Stimulated activated CD8-positive, alpha-beta memory T cell treated with anti-CD3 and anti-CD28 coated beads, Interleukin-4, amount 100 ng/mL, for 1 hour (primary cell): ENCODE results near the gene GXYLT2.

Experiments
- DNase-seq, 2 donors: peaks; one replicate each; pipeline ENCODE4 v3.0.0-alpha.2; 2020; ENCODE audit warnings: low read depth in 2 of 2, low spot score in 1 of 2

GXYLT2 gene, protein sequence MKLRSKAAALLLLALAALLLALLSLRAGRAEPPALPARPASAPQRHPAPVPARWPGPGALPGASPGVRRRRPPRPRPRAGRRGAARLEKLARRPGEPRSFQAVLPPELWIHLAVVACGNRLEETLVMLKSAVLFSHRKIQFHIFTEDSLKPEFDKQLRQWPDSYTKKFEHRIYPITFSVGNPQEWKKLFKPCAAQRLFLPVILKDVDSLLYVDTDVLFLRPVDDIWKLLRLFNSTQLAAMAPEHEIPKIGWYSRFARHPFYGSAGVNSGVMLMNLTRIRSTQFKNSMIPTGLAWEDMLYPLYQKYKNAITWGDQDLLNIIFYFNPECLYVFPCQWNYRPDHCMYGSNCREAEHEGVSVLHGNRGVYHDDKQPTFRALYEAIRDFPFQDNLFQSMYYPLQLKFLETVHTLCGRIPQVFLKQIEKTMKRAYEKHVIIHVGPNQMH

DNA sequence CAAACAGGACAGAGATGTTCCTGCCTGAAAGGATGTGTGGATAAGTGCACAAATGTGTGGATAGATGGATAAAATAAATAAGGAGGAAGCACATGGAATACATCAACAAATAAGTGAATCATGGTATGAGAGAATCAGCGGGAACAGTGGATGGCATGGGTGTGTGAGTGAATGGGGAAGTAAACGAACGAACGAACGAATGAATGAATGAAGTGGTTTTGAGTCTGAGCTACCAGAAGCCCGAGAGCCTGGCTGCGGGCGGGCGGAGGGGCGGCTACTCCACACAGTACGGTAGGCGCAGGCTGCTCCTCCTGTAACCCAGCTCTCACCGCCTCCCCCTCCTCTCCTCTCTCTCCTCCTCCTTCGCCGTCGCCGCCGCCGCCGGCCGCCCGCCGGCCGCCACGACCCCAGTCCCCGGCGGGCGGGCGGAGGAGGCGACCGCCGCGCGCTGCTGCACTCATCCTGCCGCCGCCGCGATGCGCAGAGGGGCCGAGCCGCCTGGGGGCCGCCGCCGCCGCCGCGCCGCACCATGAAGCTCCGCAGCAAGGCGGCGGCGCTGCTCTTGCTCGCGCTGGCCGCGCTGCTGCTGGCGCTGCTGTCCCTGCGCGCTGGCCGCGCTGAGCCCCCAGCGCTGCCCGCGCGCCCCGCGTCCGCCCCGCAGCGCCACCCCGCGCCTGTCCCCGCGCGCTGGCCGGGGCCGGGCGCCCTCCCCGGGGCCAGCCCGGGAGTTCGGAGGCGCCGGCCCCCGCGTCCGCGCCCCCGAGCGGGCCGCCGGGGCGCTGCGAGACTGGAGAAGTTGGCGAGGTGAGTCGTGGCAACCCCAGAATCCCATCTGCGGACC lies at the start of gene GXYLT2:
TSS of gene GXYLT2 (plus strand) at position 342 of the 841 bp plus-strand sequence. CDS start at position 530, 188 bp downstream.
- DNase-seq, result no peak

DNA sequence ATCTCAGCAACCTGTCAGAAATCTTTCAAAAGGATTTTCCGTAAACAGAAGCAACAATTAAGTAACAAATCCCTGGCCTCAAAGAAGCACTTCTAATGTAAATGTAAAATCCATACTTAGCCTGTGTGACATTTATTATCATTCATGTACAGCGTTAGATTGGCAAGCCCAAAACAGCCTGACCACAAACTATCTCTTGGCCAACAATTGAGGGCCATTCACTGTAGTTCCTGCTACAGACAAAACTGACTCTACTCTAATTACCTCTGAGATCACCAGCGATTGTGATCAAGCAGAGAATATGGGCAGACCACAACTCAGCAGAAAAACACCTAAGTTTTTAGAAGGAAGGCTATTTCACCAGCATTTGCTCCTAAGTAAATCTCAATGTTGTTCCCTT lies 48.8 kb upstream of the GXYLT2 start:
- no peak for DNase-seq

DNA sequence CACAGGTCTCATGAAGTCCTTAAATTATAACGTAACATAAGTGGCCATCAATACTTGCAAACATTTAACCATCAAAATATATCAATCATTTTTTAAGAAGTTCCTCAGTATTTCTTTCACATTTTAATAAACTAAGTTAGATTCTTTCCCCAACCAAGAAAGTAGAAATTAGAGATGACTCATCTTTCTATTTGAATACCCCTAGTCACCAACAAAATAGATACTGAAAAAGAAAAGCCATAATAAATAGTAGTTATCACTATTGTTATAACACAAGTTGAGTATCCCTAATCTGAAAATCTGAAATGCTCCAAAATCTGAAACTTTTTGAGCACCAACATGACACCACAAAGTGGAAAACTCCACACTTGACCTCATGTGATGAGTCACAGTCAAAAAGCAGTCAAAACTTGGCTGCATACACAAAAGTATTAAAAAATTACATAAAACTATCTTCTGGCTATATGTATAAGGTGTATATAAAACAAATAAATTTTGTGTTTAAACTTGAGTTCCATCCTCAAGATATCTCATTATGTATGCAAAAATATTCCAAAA lies 43.3 kb upstream of the GXYLT2 start:
- no peak for DNase-seq

DNA sequence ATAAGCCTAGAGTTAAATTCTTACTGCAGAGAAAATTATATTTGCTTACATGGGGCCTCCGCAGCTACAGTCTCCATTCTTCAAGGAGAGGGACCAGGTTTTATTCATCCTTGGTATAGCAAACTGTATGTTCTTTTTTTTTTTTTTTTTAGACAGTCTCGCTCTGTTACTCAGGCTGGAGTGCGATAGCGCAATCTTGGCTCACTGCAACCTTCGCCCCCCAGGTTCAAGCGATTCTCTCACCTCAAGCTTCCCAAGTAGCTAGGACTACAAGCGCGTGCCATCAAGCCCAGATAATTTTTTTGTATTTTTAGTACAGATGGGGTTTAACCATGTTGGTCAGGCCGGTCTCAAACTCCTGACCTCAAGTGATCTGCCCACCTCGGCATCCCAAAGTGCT lies 41.7 kb upstream of the GXYLT2 start:
- no peak for DNase-seq

DNA sequence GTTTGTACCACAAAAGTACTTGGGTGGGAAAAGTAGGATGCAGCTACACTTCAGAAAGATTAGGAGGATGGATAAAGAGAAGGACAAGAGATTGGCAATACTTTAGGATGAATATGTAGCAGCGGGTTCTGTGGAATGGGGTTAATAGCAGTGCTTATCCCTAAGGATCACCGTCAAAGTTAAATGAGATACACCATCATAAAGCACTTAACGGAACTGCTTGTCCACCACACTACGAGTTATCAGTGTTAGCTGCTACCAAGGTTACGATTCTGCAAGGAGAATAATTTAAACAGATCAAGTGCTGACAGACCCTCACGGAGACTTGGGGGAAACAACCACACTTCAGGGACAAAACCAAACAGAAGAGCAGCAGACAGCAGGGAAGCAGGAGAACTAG lies 40.6 kb upstream of the GXYLT2 start:
- DNase-seq, result no peak

DNA sequence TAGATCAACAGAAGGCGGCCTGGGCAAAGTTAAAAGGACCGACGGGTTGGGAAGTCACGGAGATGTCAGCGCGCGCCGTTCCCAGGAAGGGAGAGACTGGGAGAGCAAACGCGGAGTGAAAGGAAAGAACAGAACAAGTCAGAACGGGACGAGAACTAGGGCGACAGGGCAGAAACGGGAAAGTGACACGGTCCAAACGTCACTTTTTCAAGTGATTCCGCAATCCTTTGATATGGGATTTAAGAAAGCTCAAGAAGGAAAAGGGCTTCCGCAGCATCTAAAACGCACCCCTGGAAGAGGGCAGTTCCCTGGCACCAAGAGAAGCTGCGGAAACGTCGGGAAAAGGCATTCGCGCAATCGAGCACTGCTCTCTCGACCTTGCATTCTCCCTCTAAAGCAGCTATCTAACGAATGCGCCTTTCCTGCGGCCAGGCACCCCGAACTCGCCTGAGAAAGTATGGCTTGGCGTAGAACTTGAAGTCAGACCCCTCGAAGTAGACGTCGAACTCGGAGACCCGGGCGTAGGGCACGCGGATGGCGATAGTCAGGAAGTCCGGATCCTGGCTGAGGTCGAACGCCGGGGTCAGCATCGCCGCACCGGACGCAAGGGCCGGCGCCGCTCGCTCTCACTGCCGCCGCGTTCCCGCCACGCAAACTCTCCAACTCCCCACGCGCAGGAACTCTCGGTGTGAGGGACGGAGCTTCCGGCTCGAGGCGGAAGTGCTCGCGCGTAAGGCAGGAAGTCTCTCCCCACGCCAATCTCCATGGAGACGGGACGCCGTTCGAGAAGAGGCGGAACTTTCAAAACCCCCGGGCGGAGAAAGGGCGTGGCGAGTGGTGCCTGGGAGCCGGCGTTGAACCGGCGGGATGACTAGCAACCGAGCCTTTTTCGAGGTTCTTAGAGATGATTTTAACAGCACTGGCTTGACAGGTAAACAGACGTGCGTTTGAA lies 39.8 kb upstream of the GXYLT2 start, which contains the start of gene SHQ1:
TSS of gene SHQ1 (minus strand) at position 695 of the 952 bp plus-strand sequence. CDS start at position 590, 105 bp downstream.
- DNase-seq, result peak; percentile 88 to 91

- DNase-seq, result no peak
Measured at GRCh38 chr3:72848703-72849081, 39.2 kb upstream of the GXYLT2 start.

GRCh38 chr3:72855001-72855400 lies 32.8 kb upstream of the GXYLT2 start:
- DNase-seq, result no peak

- no peak for DNase-seq
Measured at GRCh38 chr3:72860053-72860452, 27.8 kb upstream of the GXYLT2 start.

- DNase-seq, result no peak
Measured at GRCh38 chr3:72860846-72861245, 27.0 kb upstream of the GXYLT2 start.

GRCh38 chr3:72862314-72863090 lies 25.3 kb upstream of the GXYLT2 start:
- DNase-seq, result no peak

DNA sequence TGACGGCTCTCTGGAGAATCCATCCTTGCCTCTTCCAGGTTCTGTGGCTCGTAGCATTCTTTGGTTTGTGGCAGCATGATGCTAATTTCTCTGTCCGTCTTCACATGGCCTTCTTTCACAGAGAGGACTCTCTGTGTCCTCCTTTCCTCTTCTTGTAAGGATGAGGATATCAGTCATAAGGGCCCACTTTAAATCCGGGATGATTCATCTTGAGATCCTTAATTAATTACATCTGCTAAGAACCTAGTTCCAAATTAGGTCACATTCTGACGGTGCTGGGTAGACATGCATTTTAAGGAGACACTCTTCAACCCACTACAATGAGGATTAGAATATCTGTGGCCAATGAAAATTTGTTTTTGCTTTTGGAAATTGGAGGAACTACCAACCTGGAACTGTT lies 15.7 kb upstream of the GXYLT2 start:
- no peak for DNase-seq

DNA sequence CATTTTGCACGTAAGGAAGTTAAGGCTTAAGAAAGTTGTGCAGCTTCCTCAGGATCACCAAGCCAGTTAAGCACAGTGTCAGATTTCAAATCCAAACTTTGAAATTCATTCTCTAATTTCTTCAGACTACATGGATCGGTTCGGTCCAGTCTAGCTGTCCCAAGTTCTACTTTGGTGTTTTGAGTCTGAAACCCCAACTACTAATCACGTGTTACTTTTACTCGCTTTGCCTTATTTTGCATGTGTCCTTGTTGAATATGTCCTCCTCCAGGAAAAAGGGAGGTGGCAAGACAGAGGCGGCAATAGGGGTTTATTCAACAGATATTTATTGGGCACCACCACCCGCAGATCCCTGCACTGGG lies 522 bp upstream of the GXYLT2 start:
- DNase-seq, result no peak

DNA sequence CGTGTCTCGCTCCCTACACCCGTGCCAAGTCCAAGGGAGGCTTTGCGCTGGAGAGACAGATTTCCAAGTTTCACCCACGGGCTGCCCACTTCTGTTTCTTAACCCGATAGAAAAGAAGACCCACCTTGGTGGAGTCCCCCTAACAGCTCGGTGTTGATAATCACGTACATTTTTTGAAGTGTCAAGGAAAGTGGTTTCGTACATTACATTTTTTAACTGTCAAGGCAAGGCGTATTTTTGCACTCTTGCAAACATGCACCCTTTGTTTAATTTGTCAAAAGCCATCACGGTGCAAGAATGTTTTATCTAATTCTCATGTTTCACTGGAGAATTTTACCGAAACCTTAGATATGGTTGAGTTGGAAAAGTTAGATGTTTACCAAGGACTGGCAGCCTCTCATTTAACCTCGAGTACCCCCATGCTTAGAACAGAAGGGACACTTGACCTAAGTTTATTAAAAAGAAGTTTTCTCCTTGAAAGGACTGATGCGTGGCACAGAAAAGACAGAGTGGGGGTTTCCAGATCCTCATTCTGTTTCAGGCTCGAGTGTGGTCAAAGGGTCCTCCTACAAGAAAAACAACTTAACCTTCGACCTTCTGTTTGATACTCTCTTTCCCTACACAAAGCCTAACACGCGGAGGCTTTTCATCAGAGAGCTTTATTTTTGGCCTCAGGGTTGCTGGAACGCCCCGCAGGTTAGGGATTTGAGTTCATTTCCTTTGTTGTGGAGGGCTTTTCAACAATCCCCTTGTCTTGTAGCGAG lies 882 bp downstream of the GXYLT2 start:
- DNase-seq, result no peak

DNA sequence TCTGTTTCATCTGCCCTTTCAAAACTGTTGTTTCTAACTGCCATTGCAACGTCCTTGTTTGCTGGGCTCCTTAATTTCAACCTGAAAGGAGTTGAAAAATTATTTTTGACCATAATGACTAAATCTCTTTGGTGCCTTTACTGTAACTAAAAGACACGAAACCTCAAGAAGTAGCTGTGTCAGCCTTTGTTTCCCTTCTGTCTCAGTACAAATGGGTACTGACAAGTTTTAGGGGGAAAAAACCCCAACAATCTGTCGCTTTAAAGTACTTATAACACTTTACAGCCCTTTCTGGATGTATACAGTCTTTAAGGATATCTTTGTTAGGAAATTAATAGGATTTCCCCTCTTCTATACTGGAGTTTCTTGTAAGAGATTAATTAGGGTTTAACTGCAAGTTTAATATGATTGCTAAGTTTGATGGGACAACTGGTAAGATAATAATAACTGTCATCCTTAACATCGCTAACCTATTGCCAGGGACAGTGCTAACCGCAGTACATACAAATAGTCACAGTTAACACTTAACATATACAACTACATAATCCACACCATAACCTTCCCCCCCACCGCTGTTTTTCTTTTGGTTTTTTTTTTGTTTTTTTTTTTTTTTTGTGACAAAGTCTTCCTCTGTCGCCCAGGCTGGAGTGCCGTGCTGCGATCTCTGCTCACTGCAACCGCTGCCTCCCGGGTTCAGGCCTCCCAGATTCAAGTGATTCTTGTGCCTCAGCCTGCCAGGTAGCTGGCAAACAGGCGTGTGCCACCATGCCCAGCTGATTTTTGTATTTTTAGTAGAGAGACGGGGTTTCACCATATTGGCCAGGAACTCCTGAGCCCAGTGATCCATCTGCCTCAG lies 1.7 kb downstream of the GXYLT2 start:
- DNase-seq, result no peak

GRCh38 chr3:72890166-72890925 lies 2.5 kb downstream of the GXYLT2 start:
- no peak for DNase-seq

DNA sequence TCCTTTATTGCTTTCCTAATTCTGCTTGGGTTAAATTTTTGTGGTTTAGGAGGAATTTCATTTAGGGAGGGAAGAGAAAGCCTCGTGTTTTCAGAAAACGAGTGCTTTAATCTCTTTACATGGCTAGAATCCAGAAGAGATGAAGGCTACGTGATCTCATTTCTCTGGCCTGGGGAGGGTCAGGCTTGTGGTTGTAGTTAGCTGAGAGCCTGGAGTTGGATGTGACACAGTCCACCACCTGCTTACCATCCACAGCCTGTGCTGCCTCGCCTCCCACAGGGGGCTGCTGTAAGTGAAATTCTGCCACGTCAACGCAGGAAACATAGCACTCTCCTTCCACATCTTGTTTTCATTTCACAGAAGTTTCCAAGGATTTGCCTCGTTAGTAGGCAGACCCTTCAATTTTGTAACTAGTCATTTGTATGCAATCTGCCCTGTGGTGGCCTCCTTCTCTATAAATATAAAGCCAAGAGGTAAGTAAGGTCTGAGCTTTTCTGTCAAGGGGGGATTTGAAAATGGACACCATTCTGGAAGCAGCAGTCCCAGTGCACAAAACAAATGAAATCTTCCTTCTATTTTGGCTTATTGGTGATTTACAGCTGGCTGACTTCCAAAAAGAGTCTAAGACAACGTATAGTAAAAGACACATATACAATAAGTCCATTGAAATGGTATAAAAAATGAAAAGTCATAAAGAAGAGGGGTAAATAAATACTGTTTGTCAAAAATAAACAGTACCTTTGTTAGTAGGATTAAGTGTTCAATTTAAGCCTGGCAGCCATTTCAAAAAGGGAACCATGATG lies 3.4 kb downstream of the GXYLT2 start:
- no peak for DNase-seq
